ENCODE results near the gene RORC.
A peak's percentile ranks its signal among the peaks of the same experiment; 100 is the strongest.

RORC gene

DNA sequence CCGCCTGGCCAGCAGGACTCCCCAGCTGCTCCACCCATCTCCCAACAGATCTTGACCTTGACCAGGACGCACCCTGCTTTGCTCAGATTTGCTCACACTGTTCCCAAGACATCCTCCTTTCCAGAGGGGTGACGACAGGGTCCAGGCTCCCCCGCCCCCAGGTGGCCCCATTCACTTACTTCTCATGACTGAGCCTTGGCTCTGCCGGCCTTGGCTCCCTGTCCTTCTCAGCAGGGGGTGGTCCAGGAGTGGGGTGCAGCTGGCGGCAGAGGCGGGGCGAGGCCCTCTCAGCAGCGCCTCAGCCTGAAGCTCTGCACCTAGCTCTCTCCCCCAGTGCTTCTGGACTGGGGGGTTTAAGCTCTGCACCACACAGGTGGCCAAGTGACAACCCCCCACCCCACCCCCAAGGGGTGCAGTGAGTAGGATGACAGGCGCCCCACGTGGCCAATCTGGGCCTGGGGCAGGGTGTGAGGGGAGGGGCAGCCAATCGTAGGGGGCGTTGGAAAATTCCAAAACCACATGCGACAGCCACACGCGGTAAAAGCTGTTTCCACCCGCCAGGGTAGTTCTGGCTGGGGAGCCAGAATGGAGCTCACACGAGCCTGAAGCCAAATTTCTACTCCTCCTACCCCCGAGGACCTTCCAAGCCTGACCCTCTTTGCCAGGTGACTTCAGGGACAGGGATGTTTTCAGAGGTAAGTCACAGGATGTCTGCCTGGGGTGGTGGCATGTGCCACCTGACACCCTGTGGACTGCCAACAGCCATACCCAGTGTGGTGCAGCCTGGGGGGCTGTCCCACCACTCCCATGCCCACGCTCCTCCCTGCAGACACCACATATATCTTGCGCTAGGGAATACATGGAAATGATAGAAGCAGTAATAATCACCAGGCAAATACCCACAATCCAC is 5.6 kb downstream of the RORC start:
- DNase-seq, result no peak

GRCh38 chr1:151825204-151825603 is 6.4 kb downstream of the RORC start:
- no peak for DNase-seq

GRCh38 chr1:151823175-151823574 is 8.4 kb downstream of the RORC start:
- DNase-seq, result no peak

GRCh38 chr1:151822404-151822803 is 9.2 kb downstream of the RORC start:
- DNase-seq, result no peak

DNA sequence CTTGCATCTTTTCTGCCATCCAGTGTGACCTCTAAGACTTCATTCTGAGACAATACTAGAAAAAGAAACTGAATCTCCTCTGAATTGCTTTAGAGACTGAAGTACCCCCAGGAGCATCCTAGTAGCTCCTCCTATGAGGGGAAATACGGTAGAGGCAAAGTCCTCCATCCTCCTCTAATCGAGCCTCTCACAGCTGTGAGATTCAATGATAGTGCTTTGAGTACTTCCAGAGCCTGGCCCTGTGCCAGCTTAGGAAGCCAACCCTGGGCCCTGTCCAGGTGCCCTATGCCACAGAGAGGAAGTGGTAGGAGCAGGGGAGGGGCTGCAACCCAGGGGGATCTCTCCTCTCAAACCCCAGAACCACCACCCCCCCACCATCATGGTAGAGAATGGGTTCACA is 10.7 kb downstream of the RORC start:
- peak; percentile 69 for DNase-seq

DNA sequence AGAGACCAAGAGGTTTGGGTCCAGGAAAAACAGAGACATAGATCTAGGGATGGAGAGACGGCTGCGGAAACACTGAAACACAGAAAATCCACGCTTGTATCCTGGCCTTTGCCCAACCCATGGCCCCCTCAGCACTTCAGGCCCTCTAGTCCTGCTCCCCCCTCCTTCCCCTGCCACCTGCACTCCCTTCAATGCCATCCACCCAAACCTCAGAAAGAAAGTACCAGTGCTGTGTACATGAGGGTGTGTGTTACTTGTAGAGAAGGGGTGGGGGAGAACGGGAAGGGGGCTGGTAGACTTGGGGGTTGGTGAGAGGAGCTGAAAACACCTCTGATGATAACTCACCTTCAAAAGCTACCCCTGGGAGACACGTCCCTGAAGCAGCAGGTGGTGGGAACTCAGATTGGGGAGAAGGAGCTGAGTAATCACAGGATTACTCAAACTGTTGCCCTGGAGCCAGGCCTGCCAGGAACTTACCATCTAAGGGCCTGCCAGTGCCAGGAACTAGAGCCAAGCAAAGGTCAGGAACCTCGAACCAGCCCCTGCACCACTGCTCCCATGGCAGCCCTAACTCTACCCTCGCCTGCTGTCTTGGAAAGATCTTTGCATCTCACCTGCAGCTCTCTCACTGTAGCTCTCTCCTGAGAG is 11.5 kb downstream of the RORC start:
- no peak for DNase-seq

GRCh38 chr1:151819227-151819835 is 12.3 kb downstream of the RORC start:
- DNase-seq, result no peak

GRCh38 chr1:151817353-151817730 is 14.3 kb downstream of the RORC start:
- DNase-seq, result no peak

GRCh38 chr1:151816548-151817352 is 14.9 kb downstream of the RORC start:
- DNase-seq, result peak; percentile 11

DNA sequence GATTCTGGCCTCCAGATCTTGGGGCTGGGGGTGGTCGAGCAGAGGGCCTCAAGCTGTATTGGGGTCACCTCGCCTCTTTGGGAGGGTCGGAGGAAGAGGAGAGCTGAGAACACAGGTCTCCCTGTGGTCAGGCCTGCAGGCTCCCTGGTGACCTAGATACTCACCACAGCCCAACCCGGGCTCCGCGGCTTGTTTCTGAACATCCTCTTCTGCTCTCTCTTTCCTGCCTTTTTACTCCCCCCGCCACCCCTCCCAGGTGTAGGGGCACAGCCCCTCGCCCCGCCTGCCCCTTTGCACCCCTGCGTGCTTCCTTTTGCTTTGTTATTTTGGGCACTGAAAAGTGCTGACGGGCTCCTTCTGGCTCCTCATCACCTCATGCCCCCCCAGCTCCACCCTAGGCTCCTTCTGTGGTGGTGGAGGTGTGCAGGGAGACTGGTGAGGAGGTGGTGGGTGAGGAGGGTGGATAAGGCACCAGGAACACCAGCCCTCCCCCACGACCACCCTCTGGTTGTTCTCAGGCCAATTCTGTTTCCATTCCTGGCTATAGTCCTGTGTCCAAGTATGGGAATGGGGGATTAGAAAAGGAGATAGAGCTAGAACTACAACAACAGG is 15.8 kb downstream of the RORC start:
- DNase-seq, result no peak

DNA sequence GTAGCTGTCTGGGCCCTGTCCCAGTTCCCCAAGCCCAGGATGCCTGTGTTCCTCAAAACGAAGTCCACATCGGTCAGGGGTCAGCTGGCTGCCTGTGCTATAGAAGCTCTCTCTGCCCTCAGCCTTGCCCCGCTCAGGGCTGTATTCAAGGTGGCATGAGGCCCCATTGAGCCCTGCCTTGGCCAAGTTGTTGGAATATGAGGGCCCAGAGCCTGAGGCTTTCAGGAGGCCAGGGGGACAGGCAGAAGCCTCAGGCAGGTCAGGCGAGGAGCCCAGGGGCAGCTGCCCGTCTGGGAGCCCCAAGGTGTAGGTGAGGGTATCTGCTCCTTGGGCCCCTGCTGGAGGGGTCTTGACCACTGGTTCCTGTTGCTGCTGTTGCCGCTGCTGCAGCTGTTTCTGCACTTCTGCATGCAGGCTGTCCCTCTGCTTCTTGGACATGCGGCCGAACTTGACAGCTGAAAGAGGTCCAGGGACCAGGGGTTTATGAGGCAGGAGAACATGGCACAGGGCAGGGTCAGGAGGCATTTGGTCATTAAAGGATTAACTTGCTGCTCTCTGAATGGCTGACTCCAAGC is 16.5 kb downstream of the RORC start:
- no peak for DNase-seq

DNA sequence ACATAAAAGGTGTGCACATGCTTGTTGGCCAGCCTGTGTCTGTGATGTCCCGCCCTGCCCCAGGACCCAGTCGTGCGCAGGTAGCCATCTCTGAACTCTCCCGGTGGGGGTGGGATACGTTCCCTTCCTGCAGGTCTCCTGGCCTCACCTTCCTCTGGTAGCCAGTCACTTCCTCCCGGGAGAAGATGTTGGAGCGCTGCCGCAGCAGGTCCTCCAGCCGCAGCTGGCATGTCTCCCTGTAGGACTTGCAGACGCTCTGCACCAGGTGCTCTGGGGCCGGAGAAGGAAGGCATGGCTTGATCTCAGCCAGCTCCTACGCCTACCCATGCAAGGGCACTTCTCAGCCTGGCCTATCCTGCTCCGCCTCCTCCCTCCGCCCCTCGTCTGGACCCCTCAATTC is 17.2 kb downstream of the RORC start:
- no peak for DNase-seq

DNA sequence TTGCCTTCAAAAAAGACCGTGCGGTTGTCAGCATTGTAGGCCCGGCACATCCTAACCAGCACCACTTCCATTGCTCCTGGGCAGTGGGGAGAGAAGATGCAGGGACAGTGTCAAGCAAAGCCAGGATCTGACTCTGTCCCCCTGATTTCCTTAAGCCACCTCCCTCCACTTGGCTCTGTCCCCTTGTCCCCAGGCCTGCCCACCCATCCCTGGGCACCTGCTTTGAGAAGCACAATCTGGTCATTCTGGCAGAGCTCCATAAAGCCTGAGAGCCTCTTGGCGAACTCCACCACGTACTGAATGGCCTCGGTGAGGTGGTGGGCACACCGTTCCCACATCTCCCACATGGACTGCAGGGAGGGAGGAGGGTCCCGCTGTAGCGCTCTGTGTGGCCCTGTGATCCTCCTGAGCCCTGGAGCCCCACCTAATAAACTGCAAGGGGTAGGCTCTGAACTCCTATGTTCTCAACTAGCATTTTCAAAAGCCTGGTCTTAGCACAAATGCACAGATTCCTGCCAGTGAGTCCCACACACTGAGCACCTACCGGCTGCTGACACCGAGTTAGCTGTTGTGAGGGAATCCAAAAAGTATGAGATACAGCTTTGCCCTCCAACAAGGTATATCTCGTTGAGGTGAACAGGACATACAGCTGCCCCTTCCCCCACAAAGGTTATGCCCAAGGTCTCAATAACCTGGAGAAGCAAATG is 18.2 kb downstream of the RORC start:
- no peak for DNase-seq

DNA sequence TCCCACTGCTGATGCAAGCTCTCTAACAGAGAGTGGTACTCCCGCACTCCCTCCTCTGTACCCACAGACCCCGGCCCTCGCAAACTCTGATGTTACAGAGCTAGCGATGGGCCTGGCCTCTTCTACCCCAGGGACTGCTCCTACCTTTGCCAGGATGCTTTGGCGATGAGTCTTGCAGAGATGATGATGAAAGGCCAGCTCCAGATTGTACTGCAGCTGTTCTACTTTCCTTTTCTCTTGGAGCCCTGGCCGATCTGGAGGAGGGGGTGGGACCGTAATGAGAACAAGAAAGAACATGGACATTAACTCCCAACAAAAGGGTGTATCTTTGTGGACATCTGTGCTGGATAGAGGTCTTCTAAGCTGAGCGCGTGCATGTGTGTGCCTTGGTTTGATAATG is 20.4 kb downstream of the RORC start:
- DNase-seq, result no peak

GRCh38 chr1:151809985-151810556 is 21.5 kb downstream of the RORC start:
- peak; percentile 10 for DNase-seq

GRCh38 chr1:151809290-151809984 is 22.2 kb downstream of the RORC start:
- DNase-seq, result peak; percentile 38

- no peak for DNase-seq
These were observed 23.8 kb downstream of the RORC start for GRCh38 chr1:151807766-151808165.

- DNase-seq, result no peak
These were observed 24.5 kb downstream of the RORC start for GRCh38 chr1:151807131-151807530.

DNA sequence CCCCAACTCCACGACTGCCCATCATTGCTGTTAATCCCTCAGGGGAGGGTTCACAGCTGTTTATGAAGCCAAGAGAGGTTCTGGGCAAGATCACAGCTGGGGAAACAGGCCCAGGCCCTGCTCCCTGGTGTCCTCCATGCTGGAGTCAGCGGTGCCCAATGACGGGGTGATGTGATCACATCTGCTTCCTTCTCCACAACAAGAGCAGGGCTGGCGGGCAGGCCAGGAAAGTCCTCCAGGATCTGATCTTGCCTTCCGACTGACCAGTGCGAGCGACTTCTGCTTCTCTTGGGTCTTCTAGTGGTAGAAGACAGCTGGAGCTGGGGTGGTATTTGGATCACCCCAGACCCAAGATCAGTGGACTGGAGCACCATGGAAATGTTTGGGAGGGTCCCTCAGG is 25.4 kb downstream of the RORC start:
- DNase-seq, result no peak

GRCh38 chr1:151805066-151805820 is 26.4 kb downstream of the RORC start, which contains the start of gene LINGO4:
LINGO4 (minus strand) TSS chr1:151805419; CDS start chr1:151802704, 2,715 bp downstream.
- no peak for DNase-seq

All from NCI-H69 (cell line).